Measurements from ENCODE around the gene STXBP1. TPM values are rescaled to one million over a fixed set of nuclear protein-coding genes. Genes with fewer than 3 reads are reported as not detected.

The STXBP1 gene
- total and polyA plus RNA-seq, 2 of the 13 experiments (the other 11 are each of a cell fraction or from before 2014, with no cell fraction given) = 2.9 TPM

DNA sequence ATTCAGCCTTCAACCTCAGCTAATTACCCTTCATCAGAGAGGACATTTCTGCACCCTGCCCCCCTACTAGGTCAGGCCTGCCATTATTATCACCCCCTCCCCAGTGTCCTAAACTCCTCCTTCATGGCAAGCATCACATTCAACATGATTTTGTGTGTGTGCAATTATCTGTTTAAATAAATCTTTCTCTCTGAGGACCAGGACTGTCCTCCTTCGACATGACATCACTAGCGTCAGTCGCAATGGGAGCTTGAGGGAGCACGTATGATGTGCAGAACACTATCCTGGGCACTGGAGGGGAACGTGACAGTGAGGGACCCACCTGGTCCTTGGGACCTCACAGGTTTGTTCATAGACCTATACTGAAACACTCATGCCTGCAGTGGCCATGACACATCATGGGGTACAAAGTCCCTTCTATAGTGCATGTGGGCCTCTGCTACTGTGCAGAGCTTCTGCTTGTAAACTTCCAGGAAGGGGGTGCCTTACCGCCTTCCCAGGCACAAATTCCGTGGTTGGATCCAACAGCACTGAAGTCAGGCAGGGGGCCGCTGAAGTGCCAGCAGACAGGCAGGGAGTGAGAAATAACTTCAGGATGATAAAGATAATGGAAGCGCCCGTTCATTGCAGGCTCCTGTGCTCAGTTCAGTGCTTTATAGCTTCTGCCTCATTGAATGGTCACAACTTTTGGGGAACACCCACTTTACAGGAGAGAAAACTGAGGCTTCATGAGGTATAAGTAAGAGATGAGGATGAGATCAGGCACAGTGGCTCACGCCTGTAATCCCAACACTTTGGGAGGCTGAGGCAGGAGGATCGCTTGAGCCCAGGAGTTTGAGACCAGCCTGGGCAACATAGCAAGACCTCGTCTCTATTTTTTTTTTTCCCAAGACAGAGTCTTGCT is 36.0 kb upstream of the STXBP1 start (continued):
- TF ChIP-seq, protein P1, sequence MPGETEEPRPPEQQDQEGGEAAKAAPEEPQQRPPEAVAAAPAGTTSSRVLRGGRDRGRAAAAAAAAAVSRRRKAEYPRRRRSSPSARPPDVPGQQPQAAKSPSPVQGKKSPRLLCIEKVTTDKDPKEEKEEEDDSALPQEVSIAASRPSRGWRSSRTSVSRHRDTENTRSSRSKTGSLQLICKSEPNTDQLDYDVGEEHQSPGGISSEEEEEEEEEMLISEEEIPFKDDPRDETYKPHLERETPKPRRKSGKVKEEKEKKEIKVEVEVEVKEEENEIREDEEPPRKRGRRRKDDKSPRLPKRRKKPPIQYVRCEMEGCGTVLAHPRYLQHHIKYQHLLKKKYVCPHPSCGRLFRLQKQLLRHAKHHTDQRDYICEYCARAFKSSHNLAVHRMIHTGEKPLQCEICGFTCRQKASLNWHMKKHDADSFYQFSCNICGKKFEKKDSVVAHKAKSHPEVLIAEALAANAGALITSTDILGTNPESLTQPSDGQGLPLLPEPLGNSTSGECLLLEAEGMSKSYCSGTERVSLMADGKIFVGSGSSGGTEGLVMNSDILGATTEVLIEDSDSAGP (CRISPR knock-in tag; IDR thresholded peaks at IDR 0.05; ENCODE audit: borderline replicate concordance) = 0 out of 2 replicates have a peak, but pooled peaks have one; percentile 35
- TF ChIP-seq MATR3 (CRISPR knock-in tag; IDR thresholded peaks at IDR 0.05) (no peak), SMAD1 (CRISPR knock-in tag; IDR thresholded peaks at IDR 0.05; ENCODE audit: borderline replicate concordance, low read depth) (0 out of 2 replicates have a peak, but pooled peaks have one; percentile 75), BRD4 (CRISPR knock-in tag; IDR thresholded peaks at IDR 0.05) (peak; percentile 36; the same call in 1 of the 2 replicates), PHF21A (CRISPR knock-in tag; IDR thresholded peaks at IDR 0.05) (peak; percentile 86), ZNF543 (CRISPR knock-in tag; IDR thresholded peaks at IDR 0.05) (no peak), MEIS2 (CRISPR knock-in tag; IDR thresholded peaks at IDR 0.05) (peak; percentile 69), ZNF12 (CRISPR knock-in tag; IDR thresholded peaks at IDR 0.05) (peak; percentile 48; the same call in 1 of the 2 replicates), SALL1 (CRISPR knock-in tag; IDR thresholded peaks at IDR 0.05) (peak; percentile 71), HNF4A (CRISPR knock-in tag; IDR thresholded peaks at IDR 0.05) (peak; percentile 98), ZNF441 (CRISPR knock-in tag; IDR thresholded peaks at IDR 0.05; ENCODE audit: borderline replicate concordance) (0 out of 2 replicates have a peak, but pooled peaks have one; percentile 55), STAG1 (CRISPR knock-in tag; IDR thresholded peaks at IDR 0.05) (no peak), ZNF136 (CRISPR knock-in tag; IDR thresholded peaks at IDR 0.05; ENCODE audit: low read depth) (no peak), KAT8 (CRISPR knock-in tag; IDR thresholded peaks at IDR 0.05) (peak; percentile 83), ZNF644 (CRISPR knock-in tag; IDR thresholded peaks at IDR 0.05; ENCODE audit: low read depth) (peak; percentile 84), REXO4 (CRISPR knock-in tag; IDR thresholded peaks at IDR 0.05; ENCODE audit: borderline replicate concordance) (no peak), EZH2 (conservative IDR thresholded peaks at IDR 0.05; ENCODE audit: low read depth, low read length) (no peak)
- TF ChIP-seq, protein P2, sequence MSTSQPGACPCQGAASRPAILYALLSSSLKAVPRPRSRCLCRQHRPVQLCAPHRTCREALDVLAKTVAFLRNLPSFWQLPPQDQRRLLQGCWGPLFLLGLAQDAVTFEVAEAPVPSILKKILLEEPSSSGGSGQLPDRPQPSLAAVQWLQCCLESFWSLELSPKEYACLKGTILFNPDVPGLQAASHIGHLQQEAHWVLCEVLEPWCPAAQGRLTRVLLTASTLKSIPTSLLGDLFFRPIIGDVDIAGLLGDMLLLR (CRISPR knock-in tag; IDR thresholded peaks at IDR 0.05) = no peak
- TF ChIP-seq, protein P3, sequence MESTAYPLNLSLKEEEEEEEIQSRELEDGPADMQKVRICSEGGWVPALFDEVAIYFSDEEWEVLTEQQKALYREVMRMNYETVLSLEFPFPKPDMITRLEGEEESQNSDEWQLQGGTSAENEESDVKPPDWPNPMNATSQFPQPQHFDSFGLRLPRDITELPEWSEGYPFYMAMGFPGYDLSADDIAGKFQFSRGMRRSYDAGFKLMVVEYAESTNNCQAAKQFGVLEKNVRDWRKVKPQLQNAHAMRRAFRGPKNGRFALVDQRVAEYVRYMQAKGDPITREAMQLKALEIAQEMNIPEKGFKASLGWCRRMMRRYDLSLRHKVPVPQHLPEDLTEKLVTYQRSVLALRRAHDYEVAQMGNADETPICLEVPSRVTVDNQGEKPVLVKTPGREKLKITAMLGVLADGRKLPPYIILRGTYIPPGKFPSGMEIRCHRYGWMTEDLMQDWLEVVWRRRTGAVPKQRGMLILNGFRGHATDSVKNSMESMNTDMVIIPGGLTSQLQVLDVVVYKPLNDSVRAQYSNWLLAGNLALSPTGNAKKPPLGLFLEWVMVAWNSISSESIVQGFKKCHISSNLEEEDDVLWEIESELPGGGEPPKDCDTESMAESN (CRISPR knock-in tag; conservative IDR thresholded peaks at IDR 0.05) = peak; percentile 89
- TF ChIP-seq, protein P4, sequence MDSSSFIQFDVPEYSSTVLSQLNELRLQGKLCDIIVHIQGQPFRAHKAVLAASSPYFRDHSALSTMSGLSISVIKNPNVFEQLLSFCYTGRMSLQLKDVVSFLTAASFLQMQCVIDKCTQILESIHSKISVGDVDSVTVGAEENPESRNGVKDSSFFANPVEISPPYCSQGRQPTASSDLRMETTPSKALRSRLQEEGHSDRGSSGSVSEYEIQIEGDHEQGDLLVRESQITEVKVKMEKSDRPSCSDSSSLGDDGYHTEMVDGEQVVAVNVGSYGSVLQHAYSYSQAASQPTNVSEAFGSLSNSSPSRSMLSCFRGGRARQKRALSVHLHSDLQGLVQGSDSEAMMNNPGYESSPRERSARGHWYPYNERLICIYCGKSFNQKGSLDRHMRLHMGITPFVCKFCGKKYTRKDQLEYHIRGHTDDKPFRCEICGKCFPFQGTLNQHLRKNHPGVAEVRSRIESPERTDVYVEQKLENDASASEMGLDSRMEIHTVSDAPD (CRISPR knock-in tag; IDR thresholded peaks at IDR 0.05) = no peak
- TF ChIP-seq, protein P5, sequence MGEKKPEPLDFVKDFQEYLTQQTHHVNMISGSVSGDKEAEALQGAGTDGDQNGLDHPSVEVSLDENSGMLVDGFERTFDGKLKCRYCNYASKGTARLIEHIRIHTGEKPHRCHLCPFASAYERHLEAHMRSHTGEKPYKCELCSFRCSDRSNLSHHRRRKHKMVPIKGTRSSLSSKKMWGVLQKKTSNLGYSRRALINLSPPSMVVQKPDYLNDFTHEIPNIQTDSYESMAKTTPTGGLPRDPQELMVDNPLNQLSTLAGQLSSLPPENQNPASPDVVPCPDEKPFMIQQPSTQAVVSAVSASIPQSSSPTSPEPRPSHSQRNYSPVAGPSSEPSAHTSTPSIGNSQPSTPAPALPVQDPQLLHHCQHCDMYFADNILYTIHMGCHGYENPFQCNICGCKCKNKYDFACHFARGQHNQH (CRISPR knock-in tag; IDR thresholded peaks at IDR 0.05) = peak; percentile 67; the same call in 1 of the 2 replicates
- TF ChIP-seq, protein P6, sequence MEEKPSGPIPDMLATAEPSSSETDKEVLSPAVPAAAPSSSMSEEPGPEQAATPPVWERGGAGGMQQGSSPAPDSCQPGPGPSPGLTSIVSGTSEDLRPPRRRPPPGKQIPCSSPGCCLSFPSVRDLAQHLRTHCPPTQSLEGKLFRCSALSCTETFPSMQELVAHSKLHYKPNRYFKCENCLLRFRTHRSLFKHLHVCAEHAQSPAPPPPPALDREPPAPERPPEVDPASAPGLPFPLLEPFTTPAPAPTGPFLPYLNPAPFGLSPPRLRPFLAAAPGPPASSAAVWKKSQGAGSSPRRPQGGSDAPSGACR (CRISPR knock-in tag; IDR thresholded peaks at IDR 0.05) = 0 out of 2 replicates have a peak, but pooled peaks have one; percentile 49

Measured in HepG2 (cell line).